GM21529 (cell line): Measurements from ENCODE around the gene SLC2A10.

Source experiments
- ATAC-seq: cut with Tn5 transposase; IDR thresholded peaks from one replicate; pipeline ENCODE4 v1.9.1; 2021; ENCODE audit not compliant: unreplicated experiment

The SLC2A10 gene

DNA sequence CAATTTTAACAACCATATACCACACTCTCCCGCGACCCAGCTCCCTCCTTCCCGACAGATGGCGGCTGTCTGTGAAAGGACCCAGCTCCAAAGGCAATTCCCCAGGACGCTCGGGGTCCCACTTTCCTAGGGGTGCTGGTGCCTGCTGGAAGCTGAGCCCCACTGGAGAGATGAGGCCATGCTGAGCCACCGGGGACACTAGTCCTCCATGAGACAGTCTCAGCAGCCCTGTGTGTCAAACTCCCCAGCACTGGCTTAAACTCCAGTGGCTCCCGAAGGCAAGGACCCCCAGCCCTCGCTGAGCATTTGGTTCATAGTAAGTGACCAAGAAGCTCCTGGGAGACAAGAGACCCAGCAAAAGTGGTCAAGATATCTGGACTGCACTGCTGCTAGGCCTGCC is 52.1 kb downstream of the SLC2A10 start:
- no peak for ATAC-seq

DNA sequence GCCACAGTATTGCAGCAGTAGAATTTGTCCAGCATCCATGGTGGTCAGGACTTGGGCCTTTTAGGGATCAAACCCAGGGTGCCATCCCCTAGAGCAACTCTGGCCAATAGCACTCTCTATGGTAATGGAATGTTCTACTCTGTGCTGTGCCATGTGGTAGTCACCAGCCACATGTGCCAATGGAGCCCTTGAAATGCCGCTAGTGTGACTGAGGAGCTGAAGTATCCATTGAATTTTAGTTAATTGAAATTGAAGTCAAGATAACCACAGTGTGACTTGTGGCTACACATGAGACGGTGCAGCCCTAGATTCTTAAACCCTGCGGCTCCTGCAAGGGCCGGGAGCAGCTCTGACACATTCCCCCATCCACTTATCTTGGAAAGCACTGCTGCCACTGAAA is 54.6 kb downstream of the SLC2A10 start:
- no peak for ATAC-seq

DNA sequence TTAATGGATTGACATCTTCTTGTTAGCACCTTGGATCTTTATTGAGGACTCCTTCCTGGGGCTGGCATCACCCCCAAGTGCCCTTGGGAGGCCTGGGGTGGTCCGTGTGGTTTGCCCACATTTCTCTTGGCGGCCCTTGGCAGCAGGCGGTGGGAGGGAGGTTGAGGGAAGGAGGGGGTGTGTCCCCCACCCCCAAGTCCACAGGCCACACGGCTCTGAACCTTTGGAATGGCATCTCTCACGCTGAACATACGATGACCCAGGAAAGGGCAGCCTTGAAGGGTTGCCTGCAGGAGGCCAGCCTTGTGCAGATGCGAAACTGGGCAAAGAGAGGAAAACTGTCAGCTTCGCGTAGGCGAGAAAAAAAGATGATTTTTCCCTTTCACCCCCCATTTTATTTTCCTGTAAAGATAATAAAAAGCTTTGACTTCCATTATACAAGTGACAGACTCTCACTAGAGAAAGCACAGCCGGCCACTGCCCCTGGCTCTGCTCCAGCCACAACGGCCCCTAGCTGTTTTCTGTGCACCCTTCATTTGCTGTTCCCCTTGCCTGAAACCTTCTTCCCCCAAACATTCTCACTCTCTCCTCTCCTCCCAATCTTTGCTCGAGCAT is 56.2 kb downstream of the SLC2A10 start:
- no peak for ATAC-seq

DNA sequence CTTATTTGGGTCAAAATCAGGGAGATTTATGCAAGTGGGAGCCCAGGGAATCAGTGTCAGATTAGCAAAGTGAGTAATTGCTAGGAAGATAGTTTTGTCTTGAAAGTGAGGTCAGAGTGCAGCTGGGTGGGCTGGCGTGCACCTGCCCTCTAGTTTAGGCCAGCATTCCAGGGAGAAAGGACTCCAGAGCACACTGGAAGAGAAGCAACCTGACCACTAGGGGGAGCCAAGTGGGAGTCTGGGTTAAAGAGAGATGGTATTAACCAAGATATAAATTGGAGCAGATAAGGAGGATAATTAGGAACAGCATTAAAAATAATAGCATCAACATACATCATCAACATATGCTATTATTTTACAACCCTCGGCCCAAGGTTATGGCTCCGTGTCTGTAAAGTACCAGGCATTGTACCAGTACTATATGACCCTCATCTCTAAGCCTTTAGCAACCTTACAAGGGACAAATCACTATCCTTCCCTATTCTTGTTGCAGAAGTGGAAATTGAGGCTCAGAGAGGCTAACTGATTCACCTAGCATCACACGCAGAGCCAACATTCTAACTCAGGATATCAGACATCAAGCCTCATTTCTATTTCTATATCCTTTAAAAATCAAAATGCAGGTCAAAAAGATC is 57.8 kb downstream of the SLC2A10 start:
- ATAC-seq, result no peak

DNA sequence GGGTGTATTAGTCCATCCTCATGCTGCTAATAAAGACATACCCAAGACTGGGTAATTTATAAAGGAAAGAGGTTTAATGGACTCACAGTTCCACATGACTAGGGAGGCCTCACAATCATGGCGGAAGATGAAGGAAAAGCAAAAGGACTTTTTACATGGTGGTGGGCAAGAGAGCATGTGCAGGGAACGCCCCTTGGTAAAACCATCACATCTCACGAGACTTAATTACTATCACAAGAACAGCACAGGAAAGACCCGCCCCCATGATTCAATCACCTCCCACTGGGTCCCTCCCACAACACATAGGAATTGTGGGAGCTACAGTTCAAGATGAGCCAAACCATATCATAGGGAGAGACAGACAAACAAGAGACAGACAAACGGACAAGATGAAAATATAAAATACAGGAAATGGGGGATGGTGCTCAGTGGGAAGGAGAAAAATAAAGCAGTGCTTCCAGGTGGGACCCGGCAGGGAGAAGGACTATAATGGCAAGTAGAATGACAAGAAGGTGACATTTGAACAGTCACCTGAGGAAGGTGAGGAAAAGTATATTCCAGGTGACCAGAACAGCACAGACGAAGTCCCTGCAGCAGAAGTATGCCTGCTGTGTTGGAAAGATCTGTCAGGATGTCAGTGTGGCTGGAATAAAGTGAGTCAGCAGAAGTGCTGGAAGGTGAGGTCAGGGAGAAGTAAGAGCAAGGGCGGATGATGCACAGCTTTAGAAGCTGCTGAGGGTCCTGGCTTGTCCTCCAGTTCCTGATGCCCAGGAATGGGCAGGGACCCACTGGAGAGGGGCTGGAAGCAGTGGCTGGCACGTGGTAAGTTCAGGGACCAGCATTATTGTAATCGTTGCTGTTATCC is 61.1 kb downstream of the SLC2A10 start:
- no peak for ATAC-seq

DNA sequence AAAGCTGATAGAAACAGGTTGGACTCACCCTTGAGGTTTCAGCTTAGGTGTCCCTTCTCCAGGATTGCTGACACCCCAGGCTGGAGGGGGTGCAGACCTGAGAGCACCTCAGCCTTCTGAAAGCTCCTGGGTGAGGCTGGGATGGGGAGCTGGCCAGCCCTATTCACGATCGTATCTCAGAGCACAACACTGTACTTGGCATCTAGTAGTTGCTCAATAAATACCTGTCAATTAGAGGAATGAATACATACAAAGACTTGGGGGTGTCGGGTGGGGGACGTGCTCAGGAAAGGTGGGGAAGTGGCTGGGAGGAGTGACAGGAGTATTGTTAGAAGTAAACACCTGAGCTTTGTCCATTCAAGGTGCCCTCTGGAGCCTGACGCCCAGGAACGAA is 61.7 kb downstream of the SLC2A10 start:
- ATAC-seq, result no peak

DNA sequence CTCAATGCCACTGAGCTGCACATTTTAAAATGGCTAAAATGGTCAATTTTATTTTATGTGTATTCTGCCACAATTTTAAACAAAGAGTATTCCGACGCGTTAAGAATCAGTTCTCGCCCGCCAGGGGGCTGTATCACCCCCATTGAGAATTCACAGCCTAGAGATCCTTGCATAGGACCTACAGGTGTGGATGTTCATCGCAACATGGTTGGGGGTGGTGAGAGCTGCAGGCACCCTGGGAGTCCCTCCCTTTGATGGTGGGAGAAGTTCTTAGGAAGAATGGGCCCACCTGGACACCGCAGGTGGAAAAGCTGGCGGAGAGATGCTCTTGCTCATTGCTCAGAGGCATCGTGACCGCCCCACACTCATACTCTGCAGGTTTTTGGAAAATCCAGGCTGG is 63.5 kb downstream of the SLC2A10 start:
- ATAC-seq, result no peak

DNA sequence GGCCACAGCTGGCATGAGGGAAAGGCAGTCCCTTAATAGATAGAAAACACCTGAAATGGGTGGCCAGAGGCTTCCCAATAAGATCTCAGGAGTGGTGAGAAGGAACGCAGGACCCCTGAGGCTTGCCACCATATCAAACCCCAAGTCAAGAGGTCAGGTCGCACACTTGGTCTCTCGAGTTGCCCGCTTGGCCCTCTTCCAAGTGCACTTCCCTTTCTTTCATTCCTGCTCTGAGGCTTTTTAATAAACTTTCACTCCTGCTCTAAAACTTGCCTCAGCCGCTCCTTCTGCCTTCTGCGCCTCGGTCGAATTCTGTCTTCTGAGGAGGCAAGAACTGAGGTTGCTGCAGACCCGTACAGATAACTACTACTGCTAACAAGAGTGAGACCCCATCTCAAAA is 64.2 kb downstream of the SLC2A10 start:
- no peak for ATAC-seq

DNA sequence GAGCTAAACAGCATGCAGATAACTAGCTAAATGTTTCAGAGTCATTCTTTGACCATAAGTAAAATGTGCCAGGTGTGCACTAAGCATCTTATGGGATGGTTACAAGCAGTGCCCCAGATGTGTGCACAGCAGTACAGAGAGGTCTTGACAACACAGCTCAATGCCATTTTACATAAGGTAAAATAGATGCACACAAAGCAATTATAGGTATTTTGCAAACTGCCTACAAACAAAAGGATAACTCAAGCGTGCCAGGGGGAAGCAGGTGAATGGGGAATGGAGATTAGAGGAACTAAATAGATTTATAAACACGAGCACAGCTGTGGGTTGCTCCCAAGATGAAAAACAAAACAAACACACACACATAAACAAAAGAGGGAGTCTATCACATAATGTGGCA is 64.8 kb downstream of the SLC2A10 start:
- no peak for ATAC-seq

DNA sequence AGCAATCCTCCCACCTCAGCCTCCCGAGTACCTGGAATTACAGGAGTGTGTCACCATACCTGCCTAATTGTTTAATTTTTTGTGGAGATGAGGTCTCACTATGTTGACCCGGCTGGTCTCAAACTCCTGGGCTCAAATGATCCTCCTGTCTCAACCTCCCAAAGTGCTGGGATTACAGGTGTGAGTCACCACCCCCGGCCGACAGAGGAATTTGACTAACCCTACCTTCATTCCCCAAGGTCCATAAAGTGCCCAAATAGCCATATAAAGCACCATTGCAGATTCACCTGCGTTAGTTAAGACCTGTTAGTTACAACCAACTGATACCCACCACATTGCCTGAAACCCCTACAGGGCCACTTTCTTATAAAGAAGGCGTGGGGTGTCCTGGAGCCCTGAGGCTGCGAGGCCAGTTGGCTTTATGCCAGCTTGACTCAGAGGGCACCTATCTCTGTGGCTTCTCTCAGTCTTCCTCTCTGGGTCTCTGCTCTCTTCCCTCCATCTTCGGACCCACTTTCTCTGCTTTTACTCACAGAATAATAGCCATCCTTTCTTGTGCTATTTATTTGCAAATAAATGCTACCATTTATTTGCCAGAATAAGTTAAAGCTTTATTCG is 65.6 kb downstream of the SLC2A10 start:
- ATAC-seq, result no peak

DNA sequence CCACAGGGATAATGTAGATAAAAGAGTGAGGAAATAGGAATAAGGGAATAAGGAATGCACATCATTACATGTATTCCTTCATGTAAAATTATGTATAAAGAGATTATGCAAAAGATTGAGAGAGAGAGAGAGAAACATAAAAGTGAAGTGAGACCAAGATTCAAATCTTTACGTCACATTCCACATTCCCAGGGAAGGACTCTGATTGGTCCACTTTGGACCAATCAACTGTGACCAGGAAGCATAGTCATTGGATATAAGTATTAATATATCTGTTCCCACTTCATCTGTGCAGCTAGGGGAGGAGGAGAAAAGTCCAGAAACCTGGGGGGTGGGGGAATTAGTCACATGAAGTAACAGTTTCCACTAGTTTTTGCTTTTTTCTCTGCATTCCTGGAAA is 66.4 kb downstream of the SLC2A10 start:
- no peak for ATAC-seq

DNA sequence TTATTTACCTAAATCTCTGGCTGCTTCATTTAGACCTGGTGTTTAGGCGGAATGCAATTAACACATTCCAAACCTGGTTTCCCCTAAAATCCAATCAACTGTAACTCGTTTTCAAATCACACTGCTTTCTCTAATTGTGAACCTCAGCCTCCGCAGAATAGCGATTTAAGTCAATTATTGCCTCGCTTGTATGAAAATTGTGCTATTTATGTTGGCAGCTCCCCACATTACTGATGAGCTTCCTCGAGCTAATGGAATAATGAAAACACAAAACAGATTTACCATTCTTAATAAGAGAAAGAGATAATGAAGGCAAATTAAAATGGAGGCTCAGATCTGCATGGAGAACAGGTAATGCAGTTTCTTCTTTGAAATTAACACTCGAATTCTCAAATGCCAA is 67.9 kb downstream of the SLC2A10 start:
- ATAC-seq, result no peak

DNA sequence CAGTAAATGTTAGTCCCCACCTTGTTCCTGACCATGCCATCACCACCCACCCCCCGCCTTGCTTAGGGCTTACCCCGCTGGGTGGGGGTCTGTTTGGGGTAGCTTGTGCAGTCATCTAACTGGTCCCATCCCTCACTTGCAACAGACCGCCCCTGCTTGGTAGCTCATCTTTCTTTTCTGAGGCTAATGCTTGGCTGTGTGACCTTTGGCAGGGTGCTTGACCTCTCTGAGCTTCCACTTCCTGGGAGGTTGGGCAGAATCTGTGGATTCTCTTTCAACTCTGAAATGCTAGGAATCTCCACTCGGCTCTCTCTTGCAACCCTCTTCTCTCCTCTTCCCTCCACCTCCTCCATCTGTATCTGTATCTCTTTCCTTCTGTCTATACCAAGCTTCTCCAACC is 70.4 kb downstream of the SLC2A10 start:
- ATAC-seq, result no peak

DNA sequence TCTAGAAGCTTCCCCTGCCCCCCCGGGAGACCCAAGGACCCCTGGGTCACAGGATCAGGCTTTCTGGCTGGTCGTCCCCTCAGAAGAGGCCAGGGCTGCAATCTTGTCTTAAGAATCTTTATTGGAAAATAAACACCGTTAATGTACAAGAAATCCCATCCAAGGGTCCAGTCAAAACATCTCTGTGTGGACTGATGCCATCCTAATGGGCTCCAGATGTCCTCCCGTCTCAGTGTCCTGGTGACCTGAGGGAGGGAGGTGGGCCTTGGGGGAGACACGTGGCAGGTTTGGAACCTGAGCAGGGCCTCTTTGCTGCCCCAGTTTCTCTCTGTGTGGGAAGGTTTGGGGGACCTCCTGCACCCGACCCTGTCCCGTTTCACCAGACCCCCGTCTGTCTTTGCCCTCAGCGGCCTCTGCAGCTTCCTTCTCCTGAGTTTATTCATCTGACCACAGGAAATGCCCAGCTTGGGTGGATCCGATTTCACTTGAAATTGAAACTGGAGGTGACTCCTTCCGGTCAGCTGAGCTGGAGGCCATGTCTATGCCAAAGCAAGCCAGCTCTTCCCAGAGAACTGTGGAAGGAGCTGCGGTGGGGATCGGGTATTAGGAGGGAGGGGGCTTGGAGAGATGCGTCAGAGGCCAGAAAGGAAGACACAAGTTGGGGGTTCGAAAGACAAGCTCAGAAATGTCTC is 75.1 kb downstream of the SLC2A10 start:
- no peak for ATAC-seq
